Vein endothelial cell (primary cell): ENCODE measurements around the gene ASPA. TPM values are rescaled to one million over a fixed set of nuclear protein-coding genes. Genes with fewer than 3 reads are reported as not detected.

Source experiments
- total RNA-seq: library from RNA; depleted of rRNA; stranded (reverse); fragments of >200 nt; gene quantifications from 2 replicates; pipeline ENCODE4 v1.2.3, GENCODE V29; 2012

ASPA gene
- not detected in 2 replicates for total RNA-seq

GRCh38 chr17:3475812-3476610 lies at the start of gene ASPA:
TSS of gene ASPA (plus strand) at chr17:3475997. CDS start at chr17:3476160, 163 bp downstream.

GRCh38 chr17:3433741-3434140 lies 42.1 kb upstream of the ASPA start, which contains the start of gene OR1E2:
TSS of gene OR1E2 (minus strand) at chr17:3433841. CDS start at chr17:3433841, 0 bp downstream.

GRCh38 chr17:3471599-3471998 lies 4.2 kb upstream of the ASPA start, which contains the start of gene SPATA22:
TSS of gene SPATA22 (minus strand) at chr17:3471819. CDS start at chr17:3469325, 2,494 bp downstream.

Other genes starting within 250 kb of the ASPA start
- gene OR3A1, start 177.6 kb upstream of the ASPA start, total RNA-seq, result not detected in 2 replicates
- not detected in 2 replicates for gene OR3A2, start 89.7 kb upstream of the ASPA start, total RNA-seq
- not detected in 2 replicates for gene OR1E1, start 77.6 kb upstream of the ASPA start, total RNA-seq
- not detected in 2 replicates for gene OR3A3, start 64.6 kb upstream of the ASPA start, total RNA-seq
- gene OR1E2, start 42.2 kb upstream of the ASPA start, total RNA-seq, result 0.33 TPM in 1 of 2 replicates, not detected in the other
- gene SPATA22, start 4.2 kb upstream of the ASPA start, total RNA-seq, result 0.65 TPM in 1 of 2 replicates, not detected in the other
- not detected in 2 replicates for gene TRPV3, start 81.8 kb downstream of the ASPA start, total RNA-seq
- 0.65 and 1.1 TPM in 2 replicates for gene TRPV1, start 133.4 kb downstream of the ASPA start, total RNA-seq
- 15.7 and 19.0 TPM in 2 replicates for gene SHPK, start 160.3 kb downstream of the ASPA start, total RNA-seq
- gene CTNS, start 160.8 kb downstream of the ASPA start, total RNA-seq, result 20.1 and 21.6 TPM in 2 replicates
- gene TAX1BP3, start 192.6 kb downstream of the ASPA start, total RNA-seq, result 277 and 310 TPM in 2 replicates
- gene EMC6, start 192.8 kb downstream of the ASPA start, total RNA-seq, result 24.9 and 32.3 TPM in 2 replicates
- gene P2RX5, start 220.2 kb downstream of the ASPA start, total RNA-seq, result 0.33 and 0.38 TPM in 2 replicates
- gene HASPIN, start 247.9 kb downstream of the ASPA start, total RNA-seq, result 7.8 and 12.9 TPM in 2 replicates